PC-3 (cell line): Measurements from ENCODE around the gene ACSL4.

ENCODE experiments used
- CTCF ChIP-seq: fragments of 300-600 bp; sonication (generic); conservative IDR thresholded peaks from 2 replicates; pipeline ENCODE4 v1.5.1; 2017; ENCODE audit warnings: antibody characterized with exemption, low read depth, mild to moderate bottlenecking, low read length
- EZH2 ChIP-seq: fragments of 300-600 bp; sonication (generic); IDR thresholded peaks from one replicate; pipeline ENCODE4 v1.6.1; 2017; ENCODE audit warnings: antibody characterized with exemption, mild to moderate bottlenecking, low read length; ENCODE audit not compliant: unreplicated experiment
- EZH2phosphoT487 ChIP-seq: fragments of 300-600 bp; sonication (generic); IDR thresholded peaks from 2 replicates; pipeline ENCODE4 v1.6.1; 2018; ENCODE audit warnings: mild to moderate bottlenecking, antibody characterized with exemption, low read length, borderline replicate concordance

GRCh38 chrX:109638158-109638557 is 94.9 kb downstream of the ACSL4 start:
- no peak for TF ChIP-seq CTCF
- TF ChIP-seq EZH2phosphoT487, result no peak
- no peak for TF ChIP-seq EZH2
